ENCODE results near the gene ANO9.
"Not testable (repeated sequence)": the region's sequence is repeated elsewhere in the genome, so short reads cannot be mapped to it uniquely, and the experiment has no call there.

ANO9 gene

GRCh38 chr11:432501-433100, 9.2 kb downstream of the ANO9 start:
- DNase-seq = no peak

DNA sequence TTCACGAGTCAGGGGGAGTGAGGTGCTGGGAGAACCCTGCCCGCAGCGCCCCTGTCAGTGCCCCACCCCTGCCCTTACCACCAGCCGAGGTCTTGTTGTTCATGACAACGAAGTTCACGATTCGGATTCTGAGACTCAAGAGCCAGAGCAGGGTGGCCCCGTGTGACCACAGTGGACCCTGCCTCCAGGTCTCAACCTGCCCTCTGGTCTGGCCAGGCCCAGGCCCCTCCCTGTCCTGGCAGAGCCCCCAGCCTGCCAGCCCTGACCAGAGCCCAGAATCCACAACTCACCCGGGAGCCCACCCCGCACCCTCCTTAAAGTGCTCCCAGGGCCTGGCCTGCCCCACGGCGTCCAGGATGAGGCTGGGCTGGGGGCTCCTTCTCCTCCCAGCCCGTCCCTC, 9.9 kb downstream of the ANO9 start:
- DNase-seq = no peak

DNA sequence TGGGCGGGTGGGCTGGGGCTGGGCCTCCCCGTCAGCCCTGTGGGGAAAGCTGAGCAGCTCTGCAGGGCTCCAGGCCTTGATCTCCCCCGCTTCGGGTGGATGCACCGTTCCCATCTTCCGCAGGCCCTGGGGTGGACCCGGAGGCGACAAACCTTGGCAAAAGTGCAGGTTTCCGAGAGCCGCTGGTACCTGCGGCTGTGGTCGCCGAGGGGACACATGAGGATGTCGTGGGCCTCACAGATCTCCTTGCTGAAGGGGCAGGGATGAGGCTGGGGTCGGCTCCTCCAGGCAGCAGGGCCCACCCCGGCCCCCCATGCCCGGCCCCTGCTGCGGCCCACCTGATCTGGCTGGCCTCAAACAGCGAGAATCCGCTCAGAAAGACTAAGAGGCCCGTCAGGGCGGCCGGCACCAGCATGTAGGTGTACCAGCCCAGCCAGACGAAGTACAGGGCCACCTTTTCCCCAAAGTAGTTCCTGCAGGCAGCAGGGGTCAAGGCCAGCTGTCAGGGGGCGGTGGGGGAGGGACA, 11.8 kb downstream of the ANO9 start:
- DNase-seq = no peak

DNA sequence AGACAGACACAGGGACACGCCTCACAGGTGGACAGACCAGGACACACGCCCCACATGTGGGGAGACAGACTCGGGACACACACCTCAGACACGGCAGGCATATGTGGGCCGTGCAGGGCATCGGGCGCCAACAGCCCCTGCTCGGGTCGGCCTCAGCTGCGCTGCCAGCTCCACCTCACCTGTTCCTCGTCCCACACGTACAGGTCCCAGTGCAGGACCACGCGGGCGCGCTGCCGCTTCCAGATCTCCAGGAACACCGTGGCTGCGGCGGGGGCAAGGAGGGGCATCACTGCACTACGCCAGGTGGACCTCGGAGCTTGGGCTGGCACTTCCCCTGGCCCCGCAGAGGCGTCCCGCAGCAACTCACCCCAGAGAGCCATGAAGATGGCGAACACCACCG, 12.4 kb downstream of the ANO9 start:
- DNase-seq = no peak

GRCh38 chr11:428295-428694, 13.5 kb downstream of the ANO9 start:
- DNase-seq = no peak

GRCh38 chr11:426851-427250, 15.0 kb downstream of the ANO9 start:
- DNase-seq = no peak

GRCh38 chr11:425301-425700, 16.5 kb downstream of the ANO9 start:
- DNase-seq = no peak

DNA sequence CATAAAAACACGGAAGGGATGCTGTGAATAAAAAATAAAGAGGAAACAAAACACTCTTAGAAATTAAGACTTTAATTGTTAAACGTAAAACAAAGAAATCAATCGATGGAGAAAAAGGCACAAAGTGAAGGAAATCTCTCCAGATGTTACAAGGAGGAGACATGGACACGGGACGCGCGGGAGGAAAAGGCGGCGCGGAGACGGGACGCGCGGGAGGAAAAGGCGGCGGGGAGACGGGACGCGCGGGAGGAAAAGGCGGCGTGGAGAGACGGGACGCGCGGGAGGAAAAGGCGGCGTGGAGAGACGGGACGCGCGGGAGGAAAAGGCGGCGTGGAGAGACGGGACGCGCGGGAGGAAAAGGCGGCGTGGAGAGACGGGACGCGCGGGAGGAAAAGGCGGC, 17.0 kb downstream of the ANO9 start:
- not testable (repeated sequence) for DNase-seq

- DNase-seq = no peak
These were observed 17.6 kb downstream of the ANO9 start for GRCh38 chr11:424232-424631.

DNA sequence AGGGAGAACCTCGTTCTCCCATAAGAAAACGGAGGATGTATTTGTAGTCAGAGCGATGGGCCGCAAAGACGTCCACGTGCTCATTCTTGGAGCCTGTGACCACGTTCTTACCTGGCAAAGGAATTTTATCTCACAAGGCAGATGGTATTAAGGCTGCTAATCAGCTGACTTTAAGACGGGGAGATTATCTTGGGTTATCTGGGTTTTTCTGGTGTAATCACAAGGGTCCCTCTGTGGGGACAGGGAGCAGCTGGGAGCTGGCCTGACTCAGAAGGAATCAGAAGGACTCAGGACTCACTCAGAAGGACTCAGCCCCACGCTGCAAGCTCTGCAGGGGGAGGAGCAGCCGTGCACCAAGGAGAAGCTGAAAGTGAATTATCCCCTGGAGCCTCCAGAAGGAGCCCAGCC, 19.6 kb downstream of the ANO9 start:
- no peak for DNase-seq

DNA sequence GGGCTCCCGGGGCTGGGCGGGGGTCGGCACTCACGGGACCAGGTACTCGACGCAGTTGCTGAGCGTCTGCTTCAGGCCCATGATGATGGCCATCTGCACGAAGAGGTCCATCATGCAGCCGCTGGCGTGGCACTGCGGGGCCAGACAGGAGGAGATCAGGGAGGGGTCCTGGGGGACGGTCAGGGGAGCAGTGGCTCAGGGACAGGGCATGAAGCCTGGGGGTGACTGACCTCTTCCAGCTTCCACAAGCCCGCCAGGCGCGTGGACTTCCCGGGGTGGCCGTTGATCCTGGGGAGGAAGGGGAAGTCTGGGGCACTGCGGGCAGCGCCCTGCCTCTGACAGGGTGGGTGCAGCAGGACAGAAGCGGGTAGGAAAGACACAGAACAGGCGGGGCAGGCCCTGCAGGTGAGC, 20.9 kb downstream of the ANO9 start:
- DNase-seq = no peak

DNA sequence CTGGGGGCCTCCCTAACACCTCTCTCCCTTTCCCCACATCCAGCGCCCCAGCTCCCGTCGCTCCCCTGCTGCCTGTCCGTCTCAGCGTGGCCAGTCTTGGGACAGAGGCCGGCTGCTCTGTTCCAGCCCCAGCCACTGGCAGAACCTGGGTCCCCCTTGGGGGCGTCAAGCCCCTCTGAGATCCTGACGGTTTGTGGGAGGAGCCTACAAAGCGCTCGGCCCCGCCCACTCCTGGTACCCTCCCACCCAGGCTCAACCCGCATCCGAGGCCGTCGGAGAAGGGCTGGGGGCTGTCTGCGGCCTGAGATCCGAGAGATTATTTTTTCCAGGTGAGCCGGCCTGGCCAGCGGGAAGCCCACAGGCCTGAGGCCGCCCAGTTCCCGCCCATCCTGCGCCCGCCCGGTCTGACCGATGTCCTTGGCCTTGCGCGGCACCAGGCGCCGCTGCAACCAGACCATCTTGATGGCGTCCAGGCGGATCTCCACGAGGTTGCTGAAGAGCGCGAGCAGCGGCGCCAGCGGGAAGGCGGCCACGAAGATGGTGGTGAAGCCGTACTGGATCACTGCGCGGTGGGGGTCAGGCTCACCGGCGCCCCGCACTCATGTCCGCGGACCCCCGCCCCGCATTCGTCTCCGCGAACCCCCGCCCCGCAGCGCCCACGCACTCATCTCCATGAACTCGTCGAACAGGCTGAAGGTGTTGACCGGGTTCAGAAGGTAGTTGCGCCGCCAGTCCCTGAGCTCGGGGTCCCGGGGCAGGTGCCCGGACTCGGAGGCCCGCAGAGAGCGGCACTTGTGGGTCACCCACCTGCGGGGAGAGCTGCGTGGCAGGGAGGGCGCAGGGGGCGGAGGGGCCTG, 21.5 kb downstream of the ANO9 start:
- no peak for DNase-seq

DNA sequence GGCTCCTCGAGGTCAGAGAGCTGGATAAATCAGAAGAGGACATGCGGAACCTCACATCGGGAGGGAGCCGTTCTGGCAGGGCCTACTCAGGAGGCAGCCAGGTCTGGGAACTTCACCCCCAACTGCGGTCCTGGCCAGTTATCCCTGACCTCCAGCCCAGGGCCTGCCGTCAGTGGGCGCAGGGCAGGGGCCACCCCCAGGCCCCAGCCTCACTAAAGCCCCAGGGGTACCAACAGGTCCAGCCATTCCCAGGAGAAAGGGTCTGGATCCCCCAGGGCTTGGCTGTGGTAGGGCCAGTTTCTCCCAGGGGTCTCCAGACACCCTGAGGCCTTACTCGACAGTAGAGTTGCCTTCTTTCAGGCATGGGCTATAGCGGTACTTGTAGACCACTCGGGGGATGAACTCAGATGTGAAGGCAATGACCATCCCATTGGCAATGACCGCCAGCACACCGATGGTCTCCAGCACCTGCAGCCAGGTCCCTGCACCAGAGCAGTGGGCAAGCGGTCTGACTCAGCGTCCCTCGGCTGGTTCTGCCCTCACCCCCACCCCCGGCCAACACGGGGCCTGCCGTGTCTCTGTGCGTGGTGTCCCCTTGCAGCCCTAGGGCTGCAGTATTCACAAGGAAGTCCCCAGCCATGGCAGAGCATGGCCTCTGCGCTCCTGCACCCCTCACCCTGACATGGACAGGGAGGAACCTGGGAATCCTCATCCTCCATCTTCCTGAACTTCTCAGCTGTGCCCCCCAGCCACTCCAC, 22.4 kb downstream of the ANO9 start:
- no peak for DNase-seq

DNA sequence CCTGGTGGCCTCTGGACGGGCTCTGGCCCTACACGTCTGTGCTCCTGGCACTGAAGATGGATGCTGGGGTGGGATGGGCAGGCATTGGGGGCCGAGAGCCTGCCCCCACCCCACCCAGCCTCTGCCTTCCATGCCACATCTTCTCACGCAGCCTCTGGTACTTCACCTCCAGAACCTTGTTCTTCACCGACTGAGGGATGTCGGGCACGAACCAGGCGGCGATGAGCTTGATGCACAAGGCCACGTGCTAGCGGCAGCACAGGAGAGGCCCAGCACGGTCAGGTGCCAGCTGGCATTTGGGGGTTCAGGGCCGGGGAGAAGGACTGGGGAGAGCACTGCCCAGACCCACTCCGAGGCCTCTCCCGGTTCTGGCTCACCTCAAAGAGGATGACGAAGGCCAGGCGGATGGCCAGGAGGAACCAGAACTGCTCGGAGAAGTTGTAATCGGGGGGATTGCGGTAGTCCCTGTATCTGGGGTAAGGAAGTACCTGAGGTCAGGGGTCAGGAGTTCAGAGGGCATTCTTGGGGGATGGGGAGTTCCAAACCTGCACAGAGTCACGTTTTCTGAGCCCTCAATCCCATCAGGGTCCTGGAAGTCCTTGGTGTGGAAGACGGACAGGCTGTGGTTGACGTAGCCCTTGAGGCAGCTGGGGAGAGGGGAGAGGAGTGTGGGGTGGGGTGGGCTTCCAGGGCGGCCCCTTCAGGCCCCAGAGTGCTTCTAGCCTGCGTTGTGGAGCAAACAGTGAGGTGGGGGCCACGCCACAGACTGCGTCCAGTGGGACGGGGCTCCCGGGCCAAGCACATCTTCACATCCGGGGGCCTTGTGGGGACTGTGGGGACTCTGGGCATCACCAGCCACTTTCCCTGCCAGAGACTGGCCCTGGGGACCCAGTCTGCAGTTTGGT, 23.2 kb downstream of the ANO9 start:
- no peak for DNase-seq

DNA sequence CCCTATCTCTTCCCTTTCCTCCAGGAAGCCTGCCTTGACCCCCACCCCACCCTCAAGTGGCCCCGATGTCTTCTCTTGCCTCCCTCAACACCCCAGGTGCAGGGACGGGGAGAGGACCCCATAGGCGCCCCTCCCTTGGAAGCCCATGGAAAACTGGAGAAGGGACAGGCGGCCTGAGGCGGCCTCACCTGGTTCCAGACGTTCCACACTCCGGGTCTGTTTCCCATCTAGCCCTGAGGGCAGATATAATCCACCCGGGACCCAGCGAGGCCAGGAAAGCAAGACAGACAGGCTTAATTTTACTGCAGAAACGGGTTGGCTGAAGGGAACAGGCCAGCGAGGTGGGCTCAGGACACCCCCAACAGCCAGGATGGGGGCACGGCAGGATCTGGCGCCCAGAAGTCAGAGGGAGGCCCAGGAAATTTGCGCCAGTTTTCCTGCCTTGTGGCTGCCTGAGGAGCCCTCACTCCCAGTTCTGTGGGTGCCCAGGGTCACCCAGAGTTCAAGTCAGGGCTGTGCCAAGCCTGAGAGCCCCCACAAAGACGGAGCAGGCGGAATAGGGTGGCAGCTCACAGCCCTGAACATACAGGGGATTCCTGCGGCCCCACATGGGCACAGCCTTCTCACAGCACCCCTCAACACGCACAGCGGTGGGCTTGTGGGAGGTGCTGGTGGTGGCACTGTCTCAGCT, 24.0 kb downstream of the ANO9 start:
- no peak for DNase-seq

DNA sequence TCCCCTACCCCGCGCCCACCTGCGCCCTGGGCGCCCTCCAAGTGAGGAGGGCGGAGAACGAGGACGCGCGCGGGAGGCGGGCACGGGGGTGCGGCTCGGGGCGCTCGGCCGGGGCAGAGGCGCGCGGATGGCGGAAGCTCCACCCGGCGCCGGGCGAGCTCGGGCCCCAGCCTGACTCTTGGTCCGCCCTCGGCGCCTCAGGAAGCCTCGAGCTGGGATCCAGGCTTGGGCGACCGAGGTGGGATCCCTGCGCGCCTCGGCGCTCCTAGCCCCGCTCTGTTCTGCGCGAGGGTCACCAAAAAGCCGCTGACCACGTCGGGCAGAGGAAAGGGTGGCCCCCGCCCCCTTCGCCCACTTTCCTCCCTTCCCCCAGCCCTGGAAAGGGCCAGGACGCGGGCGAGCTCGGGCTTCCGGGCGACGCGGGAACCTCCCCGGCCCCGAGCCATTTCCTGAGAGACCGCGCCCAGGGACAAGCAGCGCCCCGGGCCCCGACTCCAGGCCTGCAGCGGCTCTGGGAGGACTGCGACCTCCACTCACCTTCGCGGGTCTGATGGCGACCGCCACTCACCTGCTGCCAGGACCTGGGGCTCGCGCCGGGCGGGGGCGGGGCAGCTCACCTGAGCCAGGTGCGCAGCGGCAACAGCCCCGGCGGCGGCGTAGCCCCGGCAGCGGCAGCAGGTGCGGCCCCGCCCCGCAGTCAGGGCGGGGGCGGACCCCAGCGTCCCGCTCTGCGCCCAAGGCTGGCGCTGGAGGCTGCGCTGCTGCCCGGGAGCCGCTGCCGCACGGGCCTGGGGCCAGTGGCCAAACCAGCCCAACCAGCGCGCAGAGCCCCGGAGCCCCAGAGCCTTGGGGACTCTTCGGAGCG, 24.8 kb downstream of the ANO9 start:
- DNase-seq = no peak

GRCh38 chr11:416051-416756, 25.6 kb downstream of the ANO9 start:
- no peak for DNase-seq

DNA sequence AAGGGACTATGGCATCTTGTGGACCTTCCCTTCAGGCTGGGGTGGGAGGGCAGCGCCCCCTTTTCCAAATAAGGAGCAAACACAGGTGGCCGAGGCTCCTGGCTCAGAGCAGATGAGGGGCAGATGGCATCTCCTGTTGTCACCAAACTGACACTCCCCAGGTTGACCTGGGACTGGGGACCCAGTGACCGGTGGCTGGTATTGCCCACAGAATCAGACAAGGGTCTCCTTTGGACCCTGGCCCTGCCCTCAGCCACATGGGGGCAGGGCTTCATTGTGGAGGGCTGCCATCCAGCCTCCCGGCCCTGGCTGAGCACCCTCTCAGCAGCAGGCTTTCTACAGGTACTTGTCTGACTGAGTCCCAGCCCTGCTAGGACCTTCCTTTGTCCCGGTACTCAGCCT, 26.2 kb downstream of the ANO9 start:
- DNase-seq = no peak

- no peak for DNase-seq
These were observed 27.4 kb downstream of the ANO9 start for GRCh38 chr11:414318-414857.
